NT2/D1 (cell line): ENCODE results near the gene INSR.
A peak's percentile ranks its signal among the peaks of the same experiment; 100 is the strongest.

ENCODE experiments used
- DNase-seq: peaks from one replicate; pipeline ENCODE4 v3.0.0-alpha.2; 2011; ENCODE audit warnings: low read depth, low spot score
- H3K27me3 ChIP-seq: 2 replicates; pipeline ENCODE4 v1.6.0; 2011; ENCODE audit warnings: mild to moderate bottlenecking; ENCODE audit not compliant: insufficient read length, insufficient read depth
- H3K36me3 ChIP-seq: 2 replicates; pipeline ENCODE4 v1.6.1; 2011; ENCODE audit warnings: mild to moderate bottlenecking, low read length, mixed read lengths; ENCODE audit not compliant: insufficient read depth, insufficient read length
- H3K4me1 ChIP-seq: 2 replicates; pipeline ENCODE4 v1.5.1; 2011; ENCODE audit not compliant: insufficient read depth, insufficient read length
- H3K4me3 ChIP-seq: 2 replicates; pipeline ENCODE4 v1.5.1; 2011; ENCODE audit warnings: low read depth; ENCODE audit not compliant: insufficient read length
- H3K9ac ChIP-seq: 2 replicates; pipeline ENCODE4 v1.6.0; 2011; ENCODE audit warnings: low read depth; ENCODE audit not compliant: insufficient read length
- H3K9me3 ChIP-seq: 2 replicates; pipeline ENCODE4 v1.5.1; 2011; ENCODE audit warnings: mild to moderate bottlenecking, low read length; ENCODE audit not compliant: insufficient read depth
- SUZ12 ChIP-seq: IDR thresholded peaks from 2 replicates; pipeline ENCODE4 v1.6.1; 2011; ENCODE audit not compliant: insufficient read length, insufficient read depth; ENCODE audit errors: extremely low read depth
- YY1 ChIP-seq: IDR thresholded peaks from 2 replicates; pipeline ENCODE4 v1.6.1; 2011; ENCODE audit not compliant: insufficient read length, insufficient read depth
- ZNF274 ChIP-seq: IDR thresholded peaks from 2 replicates; pipeline ENCODE4 v1.6.1; 2011; ENCODE audit warnings: mild to moderate bottlenecking, low read depth, low read length

INSR gene

DNA sequence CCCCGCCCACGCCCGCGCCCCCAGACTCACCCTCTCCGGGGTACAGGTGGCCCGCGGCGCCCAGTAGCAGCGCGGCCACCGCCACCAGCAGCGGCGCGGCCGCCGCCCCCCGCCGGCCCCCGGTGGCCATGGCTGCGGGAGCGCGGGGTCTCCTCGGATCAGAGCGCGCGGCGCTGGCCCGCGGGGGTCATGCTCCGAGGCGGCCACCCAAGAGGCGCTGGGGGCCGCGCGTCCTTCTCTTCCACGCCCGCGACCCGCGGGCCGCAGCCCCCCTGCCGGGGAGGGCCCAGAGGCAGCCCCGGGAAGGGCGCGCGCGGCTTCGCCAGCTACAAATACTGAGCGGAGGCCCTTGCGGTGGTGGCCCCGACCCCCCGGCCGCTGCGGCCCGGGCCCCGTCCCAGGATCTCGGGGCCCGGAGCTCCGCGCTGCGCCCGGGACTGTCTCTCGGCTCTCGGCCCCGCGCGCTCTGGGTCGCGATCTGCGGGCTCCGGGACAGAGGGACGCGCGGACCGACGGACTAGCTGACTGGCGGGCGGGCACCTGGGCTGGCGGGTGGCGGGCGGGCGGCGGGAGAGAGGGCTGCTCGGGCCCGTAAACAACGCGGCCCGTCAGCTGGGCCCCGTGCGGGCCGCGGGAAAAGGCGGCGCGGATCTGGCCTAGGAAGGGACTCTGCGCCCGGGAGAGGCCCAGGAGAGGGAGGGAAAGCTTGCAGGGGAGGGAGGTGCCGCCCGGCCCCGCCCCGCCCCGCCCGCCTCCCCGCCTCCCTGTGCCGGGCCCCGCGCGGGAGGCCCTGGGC, at the start of gene INSR:
Gene INSR (minus strand): TSS at position 653 of the 796 bp plus-strand sequence. CDS start 523 bp downstream, at position 130.
- peak; percentile 71 for DNase-seq
- peak within 1 kb of the TSS; percentile 80 for H3K4me3 ChIP-seq
- peak within 1 kb of the TSS; percentile 87 for H3K9ac ChIP-seq
- peaks cover 3% of the 10 kb centered on the region for H3K27me3 ChIP-seq
- TF ChIP-seq SUZ12 = no peak
- TF ChIP-seq YY1 = no peak
- TF ChIP-seq ZNF274 = no peak
- H3K4me1 ChIP-seq = peaks cover 18% of the 10 kb centered on the region
- no peaks in the 10 kb centered on the region for H3K9me3 ChIP-seq
- no peaks in the 10 kb centered on the region for H3K36me3 ChIP-seq

DNA sequence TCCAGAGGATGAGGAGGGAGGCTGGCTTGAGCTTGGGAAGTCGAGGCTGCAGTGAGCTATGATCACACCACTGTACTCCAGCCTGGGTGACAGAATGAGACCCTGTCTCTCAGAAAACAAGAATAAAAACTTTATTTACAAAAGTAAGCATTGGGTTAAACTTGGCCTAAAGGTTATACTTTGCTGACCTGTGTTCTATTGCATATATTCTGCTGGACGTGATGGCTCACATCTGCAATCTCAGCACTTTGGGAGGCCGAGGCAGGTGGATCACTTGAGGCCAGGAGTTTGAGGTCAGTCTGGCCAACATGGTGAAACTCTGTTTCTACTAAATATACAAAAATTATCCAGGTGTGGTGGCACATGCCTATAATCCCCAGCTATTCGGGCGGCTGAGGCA, 47.9 kb upstream of the INSR start:
- H3K4me1 ChIP-seq = no peaks in the 10 kb centered on the region
- TF ChIP-seq YY1 = no peak
- no peak for TF ChIP-seq SUZ12
- no peak for TF ChIP-seq ZNF274
- H3K27me3 ChIP-seq = no peaks in the 10 kb centered on the region
- no peak overlapping the region for H3K4me3 ChIP-seq
- no peak overlapping the region for H3K9ac ChIP-seq
- no peaks in the 10 kb centered on the region for H3K36me3 ChIP-seq
- DNase-seq = no peak
- H3K9me3 ChIP-seq = no peaks in the 10 kb centered on the region

- H3K9me3 ChIP-seq = no peaks in the 10 kb centered on the region
- DNase-seq = peak; percentile 91
- no peaks in the 10 kb centered on the region for H3K36me3 ChIP-seq
- H3K4me3 ChIP-seq = no peak overlapping the region
- H3K4me1 ChIP-seq = no peaks in the 10 kb centered on the region
- TF ChIP-seq YY1 = no peak
- no peak for TF ChIP-seq SUZ12
- no peak for TF ChIP-seq ZNF274
- no peak overlapping the region for H3K9ac ChIP-seq
- H3K27me3 ChIP-seq = no peaks in the 10 kb centered on the region
These were observed 47.0 kb upstream of the INSR start for GRCh38 chr19:7340959-7341837.

- no peaks in the 10 kb centered on the region for H3K4me1 ChIP-seq
- H3K4me3 ChIP-seq = no peak overlapping the region
- no peaks in the 10 kb centered on the region for H3K9me3 ChIP-seq
- no peaks in the 10 kb centered on the region for H3K36me3 ChIP-seq
- no peak overlapping the region for H3K9ac ChIP-seq
- no peaks in the 10 kb centered on the region for H3K27me3 ChIP-seq
- no peak for DNase-seq
- TF ChIP-seq ZNF274 (no peak), YY1 (no peak), SUZ12 (no peak)
These were observed 43.4 kb upstream of the INSR start for GRCh38 chr19:7337380-7338194.

GRCh38 chr19:7336321-7336973, 42.2 kb upstream of the INSR start:
- no peak for DNase-seq
- no peak overlapping the region for H3K9ac ChIP-seq
- H3K4me3 ChIP-seq = no peak overlapping the region
- TF ChIP-seq SUZ12 = no peak
- no peaks in the 10 kb centered on the region for H3K4me1 ChIP-seq
- H3K9me3 ChIP-seq = no peaks in the 10 kb centered on the region
- no peaks in the 10 kb centered on the region for H3K36me3 ChIP-seq
- no peaks in the 10 kb centered on the region for H3K27me3 ChIP-seq

DNA sequence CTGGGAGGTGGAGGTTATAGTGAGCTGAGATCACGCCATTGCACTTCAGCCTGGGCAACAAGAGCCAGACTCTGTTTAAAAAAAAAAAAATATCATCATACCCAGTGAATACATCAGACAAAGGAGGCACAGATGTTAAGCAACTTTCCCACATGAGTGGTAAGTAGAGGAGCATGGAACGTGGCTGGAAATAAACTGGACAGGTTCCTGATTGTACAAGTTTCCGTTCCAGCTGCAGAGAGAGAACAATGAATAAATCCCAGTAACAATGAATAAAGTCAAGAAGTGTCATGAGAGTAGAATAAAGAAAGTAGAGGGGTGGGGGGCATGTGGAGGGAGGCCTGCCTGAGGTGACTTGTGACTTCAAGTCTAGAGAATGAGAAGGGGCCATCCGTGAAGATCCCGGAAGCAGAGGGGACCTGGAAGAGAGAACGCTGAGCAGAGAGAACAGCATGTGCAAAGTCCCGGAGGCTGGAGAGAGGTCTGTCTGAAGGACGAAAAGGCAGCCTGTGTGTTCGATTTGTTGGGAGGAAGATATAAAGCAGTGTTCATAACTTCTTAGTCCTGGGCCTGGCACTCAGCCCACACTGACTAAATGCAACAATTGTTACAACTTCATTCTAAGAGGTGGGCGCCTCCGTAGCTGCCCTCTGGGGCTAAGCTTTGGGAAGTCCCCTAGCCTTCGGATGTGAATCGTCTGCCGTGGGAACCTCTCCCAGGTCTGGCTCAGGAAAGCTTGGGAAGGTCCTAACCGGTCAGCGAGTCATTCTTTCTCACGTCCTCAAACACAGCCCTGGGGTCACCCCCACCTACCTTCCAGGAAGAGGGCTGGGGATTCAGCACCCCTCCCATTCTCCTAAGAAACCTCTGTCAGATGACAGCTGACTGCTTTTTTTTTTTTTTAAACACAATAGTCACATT, 39.2 kb upstream of the INSR start:
- Histone ChIP-seq H3K27me3 (no peaks in the 10 kb centered on the region), H3K9me3 (no peaks in the 10 kb centered on the region), H3K9ac (no peak overlapping the region), H3K36me3 (no peaks in the 10 kb centered on the region), H3K4me3 (no peak overlapping the region), H3K4me1 (no peaks in the 10 kb centered on the region)
- DNase-seq = no peak
- TF ChIP-seq ZNF274 = no peak
- no peak for TF ChIP-seq YY1
- no peak for TF ChIP-seq SUZ12
